Suprapubic skin (tissue), 3 donors: ENCODE measurements around the gene COL4A6.

Source experiments
- EP300 ChIP-seq: sonication (generic); formaldehyde crosslinking; IDR thresholded peaks from one replicate; pipeline ENCODE4 v1.6.1; 2017; ENCODE audit warnings: antibody characterized with exemption
- TF ChIP-seq, protein P1 (sequence below), 2 donors: fragments of 200-600 bp in 1 of 2; fragments of 450-650 bp in 1 of 2; sonication (generic) in 1 of 2; IDR thresholded peaks; one replicate each; pipeline ENCODE4 v1.5.1; 2016 to 2019; ENCODE audit warnings: antibody characterized with exemption in 2 of 2, mild to moderate bottlenecking in 1 of 2, moderate library complexity in 1 of 2

DNA sequence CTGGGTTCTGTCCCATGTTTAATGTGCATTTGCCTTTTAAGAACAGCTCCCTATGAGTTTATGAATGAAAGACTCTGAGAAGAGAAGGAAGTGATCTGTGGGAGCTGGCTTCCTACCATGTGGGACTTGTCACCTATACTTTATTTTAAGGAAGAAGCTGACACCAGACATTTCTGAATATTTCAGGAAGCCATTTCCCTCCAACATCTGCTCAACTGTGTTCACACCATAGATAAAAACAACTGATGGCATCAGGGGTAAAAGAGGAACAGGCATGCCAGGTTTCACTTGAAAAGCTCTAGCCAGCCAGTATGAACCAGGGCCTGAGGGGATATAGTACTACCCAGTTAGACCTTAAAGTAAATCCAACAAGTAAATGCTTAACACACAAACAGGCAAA, 116.0 kb downstream of the COL4A6 start:
- TF ChIP-seq EP300, result no peak
- TF ChIP-seq, protein P1, sequence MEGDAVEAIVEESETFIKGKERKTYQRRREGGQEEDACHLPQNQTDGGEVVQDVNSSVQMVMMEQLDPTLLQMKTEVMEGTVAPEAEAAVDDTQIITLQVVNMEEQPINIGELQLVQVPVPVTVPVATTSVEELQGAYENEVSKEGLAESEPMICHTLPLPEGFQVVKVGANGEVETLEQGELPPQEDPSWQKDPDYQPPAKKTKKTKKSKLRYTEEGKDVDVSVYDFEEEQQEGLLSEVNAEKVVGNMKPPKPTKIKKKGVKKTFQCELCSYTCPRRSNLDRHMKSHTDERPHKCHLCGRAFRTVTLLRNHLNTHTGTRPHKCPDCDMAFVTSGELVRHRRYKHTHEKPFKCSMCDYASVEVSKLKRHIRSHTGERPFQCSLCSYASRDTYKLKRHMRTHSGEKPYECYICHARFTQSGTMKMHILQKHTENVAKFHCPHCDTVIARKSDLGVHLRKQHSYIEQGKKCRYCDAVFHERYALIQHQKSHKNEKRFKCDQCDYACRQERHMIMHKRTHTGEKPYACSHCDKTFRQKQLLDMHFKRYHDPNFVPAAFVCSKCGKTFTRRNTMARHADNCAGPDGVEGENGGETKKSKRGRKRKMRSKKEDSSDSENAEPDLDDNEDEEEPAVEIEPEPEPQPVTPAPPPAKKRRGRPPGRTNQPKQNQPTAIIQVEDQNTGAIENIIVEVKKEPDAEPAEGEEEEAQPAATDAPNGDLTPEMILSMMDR (IDR thresholded peaks at IDR 0.05), result no peak
